HUDEP-2 (cell line): Measurements from ENCODE around the gene GNA12.
A peak's percentile ranks its signal among the peaks of the same experiment; 100 is the strongest.

ENCODE experiments used
- DNase-seq, 76 experiments: peaks; one replicate each; lab custom pipeline; 2025; ENCODE audit not compliant: unreplicated experiment in 76 of 76; lab: John Stamatoyannopoulos, UW

GNA12 gene

GRCh38 chr7:2844153-2845033 is at the start of gene GNA12:
Gene GNA12 (minus strand): TSS chr7:2844308. CDS start chr7:2844161, 147 bp downstream.
- DNase-seq, result peak; percentile 29 to 100 (median 98)

GRCh38 chr7:2893411-2893861 is 49.3 kb upstream of the GNA12 start:
- DNase-seq, result no peak

- no peak for DNase-seq
These were observed 48.4 kb upstream of the GNA12 start for GRCh38 chr7:2892549-2892948.

GRCh38 chr7:2887816-2888215 is 43.7 kb upstream of the GNA12 start:
- no peak for DNase-seq

- DNase-seq, result peak in 48 of 76 experiments; percentile 1 to 69 (median 30)
These were observed 42.8 kb upstream of the GNA12 start for GRCh38 chr7:2886900-2887299.

GRCh38 chr7:2886391-2886790 is 42.3 kb upstream of the GNA12 start:
- no peak for DNase-seq

GRCh38 chr7:2884161-2884560 is 40.1 kb upstream of the GNA12 start:
- no peak for DNase-seq

- DNase-seq, result no peak
These were observed 39.0 kb upstream of the GNA12 start for GRCh38 chr7:2883101-2883500.

GRCh38 chr7:2882111-2882510 is 38.0 kb upstream of the GNA12 start:
- DNase-seq, result no peak

GRCh38 chr7:2880874-2881533 is 36.9 kb upstream of the GNA12 start:
- DNase-seq, result no peak

GRCh38 chr7:2880051-2880450 is 35.9 kb upstream of the GNA12 start:
- DNase-seq, result no peak

GRCh38 chr7:2879354-2879753 is 35.2 kb upstream of the GNA12 start:
- DNase-seq, result no peak

- no peak for DNase-seq
These were observed 34.2 kb upstream of the GNA12 start for GRCh38 chr7:2878306-2878705.

- DNase-seq, result no peak
These were observed 32.1 kb upstream of the GNA12 start for GRCh38 chr7:2876031-2876731.

- DNase-seq, result peak in 1 of 76 experiments; percentile 3
These were observed 29.8 kb upstream of the GNA12 start for GRCh38 chr7:2873686-2874551.

- DNase-seq, result no peak
These were observed 29.0 kb upstream of the GNA12 start for GRCh38 chr7:2873146-2873545.

GRCh38 chr7:2872296-2872874 is 28.3 kb upstream of the GNA12 start:
- no peak for DNase-seq

GRCh38 chr7:2870471-2870931 is 26.4 kb upstream of the GNA12 start:
- no peak for DNase-seq

- no peak for DNase-seq
These were observed 25.9 kb upstream of the GNA12 start for GRCh38 chr7:2869981-2870380.

GRCh38 chr7:2866601-2867000 is 22.5 kb upstream of the GNA12 start:
- no peak for DNase-seq
